ENCODE data around the gene UQCRQ.
A peak's percentile ranks its signal among the peaks of the same experiment; 100 is the strongest.

UQCRQ gene

GRCh38 chr5:132887283-132887682 lies 20.8 kb downstream of the UQCRQ start:
- Histone ChIP-seq H3K4me3 (no peak overlapping the region), H3K36me3 (replicated peaks) (peaks cover 40% of the 10 kb centered on the region), H3K4me1 (no peaks in the 10 kb centered on the region), H3K9me3 (no peaks in the 10 kb centered on the region), H3K27me3 (ENCODE audit: low read depth) (no peaks in the 10 kb centered on the region)
- in situ Hi-C loops (cut with MboI; ENCODE audit: low sequenced_read_pairs): no loop called here
- no peak for DNase-seq (ENCODE audit: low spot score in 2 of 2)

GRCh38 chr5:132889501-132889900 lies 23.1 kb downstream of the UQCRQ start:
- Histone ChIP-seq H3K4me1 (no peaks in the 10 kb centered on the region), H3K36me3 (replicated peaks) (peaks cover 55% of the 10 kb centered on the region)
- in situ Hi-C loops (cut with MboI; ENCODE audit: low sequenced_read_pairs): no loop called here

DNA sequence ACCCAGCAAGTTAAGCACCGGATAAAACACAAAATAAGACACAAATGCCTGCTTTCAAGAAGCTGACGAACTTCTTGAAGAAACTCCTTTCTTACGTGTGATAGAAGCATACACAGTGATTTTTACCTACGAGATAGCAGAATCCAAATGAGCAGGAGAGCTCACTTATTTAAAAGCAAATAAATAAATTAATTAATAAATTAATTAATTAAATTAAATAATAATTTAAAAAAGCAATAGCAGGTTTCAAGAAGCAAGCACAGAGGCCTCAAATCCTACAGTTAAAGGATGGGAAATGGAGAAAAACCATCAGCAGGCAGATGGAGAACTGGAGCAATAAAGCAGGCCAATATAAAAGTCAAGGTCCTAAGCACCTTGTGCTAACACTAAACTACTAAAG lies 24.4 kb downstream of the UQCRQ start:
- DNase-seq (ENCODE audit: low spot score in 2 of 2): no peak
- Histone ChIP-seq H3K27me3 (ENCODE audit: low read depth) (no peaks in the 10 kb centered on the region), H3K4me3 (no peak overlapping the region), H3K4me1 (no peaks in the 10 kb centered on the region), H3K9me3 (no peaks in the 10 kb centered on the region), H3K36me3 (replicated peaks) (peaks cover 60% of the 10 kb centered on the region)
- in situ Hi-C loops (cut with MboI; ENCODE audit: low sequenced_read_pairs): no loop called here

More at GRCh38 chr5:132889501-132889900, 23.1 kb downstream of the UQCRQ start:
- Histone ChIP-seq H3K27me3 (ENCODE audit: low read depth) (no peaks in the 10 kb centered on the region), H3K4me3 (no peak overlapping the region), H3K9me3 (no peaks in the 10 kb centered on the region)
- DNase-seq (ENCODE audit: low spot score in 2 of 2): no peak

DNA sequence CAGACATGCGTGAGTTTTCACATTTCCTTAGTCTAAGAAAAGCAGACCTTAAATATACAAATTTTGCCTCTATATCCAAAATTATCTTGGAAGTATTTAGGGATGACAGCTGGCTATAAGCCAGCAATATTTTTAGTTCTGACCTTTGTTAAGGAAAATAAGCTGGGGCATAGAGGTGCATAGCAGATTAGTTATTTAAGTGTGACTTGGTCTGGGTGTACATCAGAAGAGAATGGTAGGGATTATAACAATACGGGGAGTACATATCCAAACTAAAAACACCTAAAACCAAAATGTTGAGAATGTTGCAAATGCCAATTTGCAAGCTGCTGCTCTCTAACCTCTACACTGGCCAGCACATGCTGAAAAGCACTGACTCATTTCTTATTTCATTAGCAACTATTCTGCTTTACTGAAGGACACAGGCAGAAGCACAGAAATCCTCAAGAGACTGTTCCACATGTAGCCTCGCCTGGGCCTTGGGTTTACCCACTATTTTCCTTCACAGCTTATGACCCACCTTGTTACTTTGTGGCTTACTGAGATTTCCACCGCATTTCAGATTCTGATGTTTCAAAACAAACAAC lies 29.4 kb downstream of the UQCRQ start:
- Histone ChIP-seq H3K4me1 (peaks cover 5% of the 10 kb centered on the region), H3K36me3 (replicated peaks) (peaks cover 58% of the 10 kb centered on the region), H3K27me3 (ENCODE audit: low read depth) (no peaks in the 10 kb centered on the region), H3K4me3 (no peak overlapping the region), H3K9me3 (no peaks in the 10 kb centered on the region)
- in situ Hi-C loops (cut with MboI; ENCODE audit: low sequenced_read_pairs): no loop called here
- no peak for DNase-seq (ENCODE audit: low spot score in 2 of 2)

DNA sequence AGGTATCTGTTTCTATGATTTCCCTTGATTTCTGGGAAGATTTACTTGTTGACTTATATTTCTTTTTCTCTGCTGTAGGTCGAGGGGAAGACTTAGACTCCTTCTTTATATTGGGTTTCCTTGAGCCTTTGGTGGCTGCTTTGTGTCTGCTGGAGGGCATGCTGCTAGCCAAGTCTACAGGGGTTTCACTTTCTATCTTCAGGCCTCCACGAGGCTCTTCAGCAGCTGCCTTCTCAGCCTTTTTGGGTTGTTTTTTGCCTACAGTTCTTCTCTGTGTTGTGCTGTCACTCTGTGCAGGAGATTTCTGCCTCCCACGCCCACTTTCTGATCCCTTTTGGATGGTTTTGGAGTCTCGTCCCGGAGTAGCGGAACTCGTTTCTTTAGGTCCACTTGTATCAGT lies 30.2 kb downstream of the UQCRQ start:
- in situ Hi-C loops (cut with MboI; ENCODE audit: low sequenced_read_pairs): no loop called here
- peaks cover 54% of the 10 kb centered on the region for H3K36me3 ChIP-seq (replicated peaks)
- DNase-seq (ENCODE audit: low spot score in 2 of 2): no peak

DNA sequence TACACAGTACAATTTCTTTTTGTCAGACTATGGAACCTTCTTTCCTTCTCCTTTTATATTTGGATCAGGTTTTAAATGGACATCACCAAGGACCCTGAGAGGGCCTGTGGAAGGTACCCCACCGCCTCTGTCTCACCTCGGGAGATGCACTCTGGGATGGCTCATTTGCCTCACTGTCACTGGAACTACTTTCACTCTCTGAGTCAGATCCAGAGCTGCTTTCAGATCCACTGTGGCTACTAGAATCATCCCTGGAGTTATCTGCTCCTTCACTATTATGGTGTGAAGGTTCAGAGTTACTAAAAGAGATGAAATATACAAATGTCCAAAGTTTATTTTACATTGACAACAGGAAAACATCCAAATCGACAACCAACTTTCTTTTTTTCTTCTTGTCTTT lies 31.7 kb downstream of the UQCRQ start:
- no peak for DNase-seq (ENCODE audit: low spot score in 2 of 2)
- H3K9me3 ChIP-seq: no peaks in the 10 kb centered on the region
- peaks cover 21% of the 10 kb centered on the region for H3K4me1 ChIP-seq
- peaks cover 41% of the 10 kb centered on the region for H3K36me3 ChIP-seq (replicated peaks)
- H3K4me3 ChIP-seq: no peak overlapping the region
- no peaks in the 10 kb centered on the region for H3K27me3 ChIP-seq (ENCODE audit: low read depth)
- in situ Hi-C loops (cut with MboI; ENCODE audit: low sequenced_read_pairs): no loop called here

More for the DNA sequence above, 30.2 kb downstream of the UQCRQ start:
- Histone ChIP-seq H3K4me3 (no peak overlapping the region), H3K27me3 (ENCODE audit: low read depth) (no peaks in the 10 kb centered on the region), H3K4me1 (peaks cover 11% of the 10 kb centered on the region), H3K9me3 (no peaks in the 10 kb centered on the region)

- Histone ChIP-seq H3K4me3 (no peak overlapping the region), H3K9me3 (no peaks in the 10 kb centered on the region), H3K4me1 (peaks cover 33% of the 10 kb centered on the region), H3K36me3 (replicated peaks) (peaks cover 24% of the 10 kb centered on the region), H3K27me3 (ENCODE audit: low read depth) (no peaks in the 10 kb centered on the region)
- in situ Hi-C loops (cut with MboI; ENCODE audit: low sequenced_read_pairs): no loop called here
- peak; percentile 74 to 98 for DNase-seq (ENCODE audit: low spot score in 2 of 2)
These were observed 34.6 kb downstream of the UQCRQ start for GRCh38 chr5:132901036-132901435.

GRCh38 chr5:132901730-132902129 lies 35.3 kb downstream of the UQCRQ start:
- H3K4me3 ChIP-seq: no peak overlapping the region
- peaks cover 34% of the 10 kb centered on the region for H3K4me1 ChIP-seq
- no peaks in the 10 kb centered on the region for H3K9me3 ChIP-seq
- no peaks in the 10 kb centered on the region for H3K27me3 ChIP-seq (ENCODE audit: low read depth)
- DNase-seq (ENCODE audit: low spot score in 2 of 2): no peak
- in situ Hi-C loops (cut with MboI; ENCODE audit: low sequenced_read_pairs): no loop called here
- H3K36me3 ChIP-seq (replicated peaks): peaks cover 17% of the 10 kb centered on the region; the same call in 1 of the 2 replicates

- Histone ChIP-seq H3K4me3 (no peak overlapping the region), H3K36me3 (replicated peaks) (peaks cover 6% of the 10 kb centered on the region), H3K4me1 (peaks cover 28% of the 10 kb centered on the region), H3K9me3 (no peaks in the 10 kb centered on the region), H3K27me3 (ENCODE audit: low read depth) (no peaks in the 10 kb centered on the region)
- peak in 1 of 2 experiments; percentile 8 for DNase-seq (ENCODE audit: low spot score in 2 of 2)
- in situ Hi-C loops (cut with MboI; ENCODE audit: low sequenced_read_pairs): no loop called here
These were observed 39.5 kb downstream of the UQCRQ start for GRCh38 chr5:132905938-132906337.

DNA sequence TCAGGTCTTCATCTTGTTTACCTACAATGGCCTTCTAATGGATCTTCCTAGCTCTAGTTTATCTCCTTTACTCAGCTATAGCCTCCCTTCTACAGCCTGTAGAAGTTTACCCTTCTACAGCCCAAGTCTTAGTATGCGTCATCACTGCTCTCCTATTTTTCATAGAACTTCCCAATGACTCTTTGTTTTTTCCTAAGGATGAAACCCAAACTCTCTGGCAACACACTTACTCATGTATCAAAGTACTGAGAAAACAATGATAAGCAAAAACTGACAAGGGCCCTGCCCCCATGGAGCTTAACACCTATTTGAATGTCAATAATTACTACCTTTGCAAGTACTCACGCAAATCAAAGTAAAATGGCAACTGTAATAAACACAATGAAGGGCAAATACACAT lies 40.7 kb downstream of the UQCRQ start:
- Histone ChIP-seq H3K4me3 (no peak overlapping the region), H3K9me3 (no peaks in the 10 kb centered on the region), H3K4me1 (peaks cover 20% of the 10 kb centered on the region), H3K27me3 (ENCODE audit: low read depth) (no peaks in the 10 kb centered on the region), H3K36me3 (replicated peaks) (peaks cover 6% of the 10 kb centered on the region)
- no peak for DNase-seq (ENCODE audit: low spot score in 2 of 2)
- in situ Hi-C loops (cut with MboI; ENCODE audit: low sequenced_read_pairs): no loop called here

DNA sequence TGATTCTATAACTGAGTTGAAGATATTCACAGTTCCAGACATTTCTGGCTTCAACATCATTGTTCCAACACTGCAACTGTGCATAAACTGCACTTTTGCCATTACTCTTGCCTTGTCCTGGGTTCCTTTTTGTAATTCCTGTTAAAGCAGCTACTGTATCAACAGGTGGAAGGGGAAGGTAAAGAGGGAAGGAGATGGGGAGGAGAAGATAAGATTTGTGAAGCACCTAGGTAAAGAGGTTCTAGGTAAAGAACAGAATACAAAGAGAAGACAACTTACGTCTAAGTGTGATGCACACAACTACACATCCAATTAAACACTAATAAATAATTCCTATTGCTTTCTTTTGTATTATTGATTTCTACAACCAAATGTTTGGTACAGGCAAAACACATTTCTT lies 43.3 kb downstream of the UQCRQ start:
- peaks cover 23% of the 10 kb centered on the region for H3K36me3 ChIP-seq (replicated peaks)
- no peaks in the 10 kb centered on the region for H3K27me3 ChIP-seq (ENCODE audit: low read depth)
- in situ Hi-C loops (cut with MboI; ENCODE audit: low sequenced_read_pairs): no loop called here
- H3K9me3 ChIP-seq: no peaks in the 10 kb centered on the region
- peaks cover 10% of the 10 kb centered on the region for H3K4me1 ChIP-seq
- no peak overlapping the region for H3K4me3 ChIP-seq
- no peak for DNase-seq (ENCODE audit: low spot score in 2 of 2)

GRCh38 chr5:132915681-132916080 lies 49.2 kb downstream of the UQCRQ start:
- DNase-seq (ENCODE audit: low spot score in 2 of 2): no peak
- no peaks in the 10 kb centered on the region for H3K27me3 ChIP-seq (ENCODE audit: low read depth)
- H3K9me3 ChIP-seq: no peaks in the 10 kb centered on the region
- H3K4me1 ChIP-seq: no peaks in the 10 kb centered on the region
- peaks cover 19% of the 10 kb centered on the region for H3K36me3 ChIP-seq (replicated peaks)
- no peak overlapping the region for H3K4me3 ChIP-seq
- in situ Hi-C loops (cut with MboI; ENCODE audit: low sequenced_read_pairs): no loop called here

- Histone ChIP-seq H3K36me3 (replicated peaks) (peaks cover 19% of the 10 kb centered on the region), H3K27me3 (ENCODE audit: low read depth) (no peaks in the 10 kb centered on the region), H3K4me3 (no peak overlapping the region), H3K4me1 (no peaks in the 10 kb centered on the region), H3K9me3 (no peaks in the 10 kb centered on the region)
- DNase-seq (ENCODE audit: low spot score in 2 of 2): no peak
- in situ Hi-C loops (cut with MboI; ENCODE audit: low sequenced_read_pairs): no loop called here
These were observed 49.6 kb downstream of the UQCRQ start for GRCh38 chr5:132916086-132916485.

Data from HAP-1 (cell line).